Stimulated activated CD8-positive, alpha-beta memory T cell treated with anti-CD3 and anti-CD28 coated beads, Interleukin-12 subunit alpha, Interleukin-12 subunit beta, amount 100 ng/mL, for 4 hours (primary cell): ENCODE measurements around the gene VAMP1.
A peak's percentile ranks its signal among the peaks of the same experiment; 100 is the strongest.
"Not testable (repeated sequence)": the region's sequence is repeated elsewhere in the genome, so short reads cannot be mapped to it uniquely, and the experiment has no call there.

ENCODE experiments used
- DNase-seq: peaks from one replicate; pipeline ENCODE4 v3.0.0-alpha.2; 2020; ENCODE audit warnings: low read depth

VAMP1 gene, protein sequence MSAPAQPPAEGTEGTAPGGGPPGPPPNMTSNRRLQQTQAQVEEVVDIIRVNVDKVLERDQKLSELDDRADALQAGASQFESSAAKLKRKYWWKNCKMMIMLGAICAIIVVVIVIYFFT

DNA sequence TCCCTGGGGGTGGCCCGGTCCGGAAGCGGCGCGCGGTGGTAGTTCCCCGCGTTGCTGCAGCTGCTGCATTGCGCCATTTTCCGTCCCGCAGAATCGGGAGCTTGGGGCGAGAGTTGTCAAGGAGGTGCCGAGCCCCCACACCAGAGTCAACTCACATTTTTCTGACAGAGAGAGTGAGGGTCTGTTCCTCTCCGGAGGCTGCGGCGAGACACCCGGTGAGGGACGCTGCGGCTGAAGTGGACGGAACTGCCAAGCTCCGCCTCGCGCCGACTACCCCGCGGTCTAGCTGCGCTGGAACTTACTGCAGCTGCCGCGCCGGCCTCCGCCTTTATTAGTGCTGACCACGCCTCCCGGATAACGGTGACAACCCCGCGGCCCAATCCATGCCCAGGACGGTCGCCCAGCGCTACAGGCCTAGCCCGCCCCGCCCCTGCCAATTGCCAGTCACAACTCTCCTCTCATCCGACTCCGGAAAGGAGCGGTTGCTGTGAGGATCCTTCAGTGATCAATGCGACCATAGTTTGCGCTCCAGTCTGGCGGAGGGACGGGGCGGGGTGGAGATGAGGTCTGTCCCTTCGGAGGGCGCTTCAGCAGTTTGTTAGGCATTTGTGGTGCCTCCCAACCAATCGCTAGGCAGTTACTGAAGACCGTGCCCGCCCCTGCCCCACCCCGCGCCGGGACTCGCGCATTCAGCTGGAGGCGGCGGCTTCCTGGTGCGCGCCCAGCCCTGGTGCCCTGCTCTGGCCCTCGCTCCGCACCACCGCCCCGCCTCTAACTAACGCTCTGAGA lies at the start of gene VAMP1:
VAMP1 (minus strand) TSS at position 303 of the 789 bp plus-strand sequence; CDS start at position 157, 146 bp downstream.
- DNase-seq, result peak; percentile 92

DNA sequence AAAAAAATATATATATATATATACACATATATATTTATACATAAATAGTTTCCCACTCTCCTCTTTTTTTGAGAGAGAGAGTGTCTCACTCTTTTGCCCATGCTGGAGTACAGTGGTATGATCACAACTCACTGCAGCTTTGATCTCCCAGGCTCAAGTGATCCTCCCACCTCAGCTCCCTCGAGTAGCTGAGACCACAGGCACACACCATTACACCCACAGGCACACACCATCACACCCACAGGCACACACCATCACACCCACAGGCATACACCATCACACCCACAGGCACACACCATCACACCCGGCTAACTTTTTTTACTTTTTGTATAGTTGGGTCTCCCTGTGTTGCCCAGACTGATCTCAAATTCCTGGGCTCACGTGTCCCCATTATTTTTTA lies 49.7 kb upstream of the VAMP1 start:
- no peak for DNase-seq

DNA sequence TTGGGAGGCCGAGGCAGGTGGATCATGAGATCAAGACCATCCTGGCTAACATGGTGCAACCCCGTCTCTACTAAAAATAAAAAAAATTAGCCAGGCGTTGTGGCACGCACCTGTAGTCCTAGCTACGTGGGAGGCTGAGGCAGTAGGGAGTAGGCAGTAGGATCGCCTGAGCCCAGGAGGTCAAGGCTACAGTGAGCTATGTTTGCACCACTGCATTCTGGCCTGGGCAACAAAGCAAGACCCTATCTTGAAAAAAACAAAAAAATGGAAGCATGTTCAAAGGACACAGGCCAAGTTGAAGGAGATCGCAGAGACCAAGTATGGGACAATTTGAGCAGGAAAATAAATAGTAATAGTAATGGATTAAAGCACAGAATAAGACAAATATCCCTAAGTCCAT lies 37.6 kb upstream of the VAMP1 start:
- no peak for DNase-seq

DNA sequence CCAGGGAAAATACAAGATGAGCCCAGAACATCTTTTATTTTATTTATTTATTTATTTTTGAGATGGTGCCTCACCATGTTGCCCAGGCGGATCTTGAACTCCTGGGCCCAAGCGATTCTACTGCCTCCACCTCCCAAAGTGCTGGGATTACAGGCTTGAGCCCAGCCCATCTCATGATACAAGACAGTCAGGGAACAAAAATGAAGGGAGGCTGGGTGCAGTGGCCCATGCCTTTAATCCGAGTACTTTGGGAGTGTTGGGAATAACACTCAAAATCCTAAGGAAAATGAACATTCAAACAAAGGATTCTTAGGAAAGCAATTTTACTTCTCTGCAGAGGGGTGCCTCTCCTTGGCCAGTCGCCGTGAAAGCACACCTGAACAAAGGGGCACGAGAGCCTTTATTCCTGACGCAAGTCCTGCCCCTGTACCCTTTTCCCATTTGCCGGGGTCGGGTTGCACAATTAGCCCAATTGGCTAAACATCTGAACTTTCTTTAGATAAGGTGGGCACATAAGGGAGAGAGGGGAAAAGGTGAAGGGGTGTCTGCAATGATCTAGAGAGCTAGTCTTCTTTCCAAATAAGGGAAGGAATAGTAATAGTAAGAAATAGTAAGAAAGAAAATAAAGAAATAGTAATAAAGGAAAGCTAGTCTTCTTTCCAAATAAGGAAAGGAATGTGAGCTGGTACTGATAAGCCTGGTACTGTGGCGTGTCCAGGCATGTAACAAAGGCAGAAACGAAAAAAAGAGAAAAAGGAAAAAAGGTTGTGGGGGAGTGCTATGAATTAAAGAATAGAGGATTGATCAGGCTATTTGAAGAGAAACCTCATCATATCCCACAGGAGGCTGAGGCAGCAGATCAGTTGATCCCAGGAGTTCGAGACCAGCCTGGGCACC lies 36.9 kb upstream of the VAMP1 start:
- no peak for DNase-seq

DNA sequence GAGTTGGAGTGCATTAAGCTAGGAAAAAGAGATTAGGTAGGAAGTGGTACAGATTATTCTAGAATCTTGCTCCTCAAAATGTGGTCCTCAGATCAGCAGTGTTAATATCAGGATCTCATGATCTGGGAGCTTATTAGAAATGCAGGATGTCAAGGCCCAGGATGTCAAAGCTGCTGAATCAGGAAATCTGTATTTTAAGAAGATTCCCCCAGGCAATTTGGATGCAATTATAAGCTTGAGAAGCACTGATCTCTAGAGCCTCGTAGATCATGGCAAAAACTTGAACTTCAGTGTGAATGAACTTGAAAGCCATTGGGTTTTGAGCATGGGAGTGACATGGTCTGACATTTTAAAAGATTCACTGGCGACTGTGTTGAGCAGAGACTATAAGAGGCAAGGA lies 30.0 kb upstream of the VAMP1 start:
- no peak for DNase-seq

DNA sequence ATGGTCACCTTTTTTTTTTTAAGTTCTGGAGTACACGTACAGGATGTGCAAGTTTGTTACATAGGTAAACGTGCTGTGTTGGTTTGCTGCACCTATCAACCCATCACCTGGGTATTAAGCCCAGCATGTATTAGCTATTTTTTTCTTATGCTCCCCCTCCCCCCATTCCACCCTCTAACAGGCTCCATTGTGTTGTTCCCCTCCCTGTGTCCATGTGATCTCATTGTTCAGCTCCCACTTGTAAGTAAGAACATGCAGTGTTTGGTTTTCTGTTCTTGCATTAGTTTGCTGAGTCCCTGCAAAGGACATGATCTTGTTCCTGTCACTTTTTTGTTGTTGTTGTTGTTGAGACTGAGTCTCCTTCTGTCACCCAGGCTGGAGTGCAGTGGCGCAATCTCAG lies 26.8 kb upstream of the VAMP1 start:
- DNase-seq, result not testable (repeated sequence)

DNA sequence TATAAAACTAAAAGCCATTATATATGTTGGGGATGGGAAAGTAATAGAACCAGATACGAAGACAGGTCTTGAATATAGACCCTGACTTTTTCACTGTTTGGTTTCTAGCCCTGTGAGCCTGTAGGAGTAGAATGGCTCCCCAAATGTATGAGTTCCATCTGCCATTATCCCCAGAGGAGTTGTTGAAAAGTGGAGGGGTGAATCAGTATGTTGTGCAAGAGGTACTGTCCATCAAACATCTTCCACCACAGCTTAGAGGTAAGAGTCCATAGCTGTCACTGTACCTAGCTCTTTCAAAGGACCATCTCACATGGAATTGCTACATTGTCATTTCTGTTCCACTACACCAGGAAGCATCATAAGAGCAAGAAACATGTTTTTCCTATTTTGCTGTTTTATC lies 24.5 kb upstream of the VAMP1 start:
- no peak for DNase-seq

DNA sequence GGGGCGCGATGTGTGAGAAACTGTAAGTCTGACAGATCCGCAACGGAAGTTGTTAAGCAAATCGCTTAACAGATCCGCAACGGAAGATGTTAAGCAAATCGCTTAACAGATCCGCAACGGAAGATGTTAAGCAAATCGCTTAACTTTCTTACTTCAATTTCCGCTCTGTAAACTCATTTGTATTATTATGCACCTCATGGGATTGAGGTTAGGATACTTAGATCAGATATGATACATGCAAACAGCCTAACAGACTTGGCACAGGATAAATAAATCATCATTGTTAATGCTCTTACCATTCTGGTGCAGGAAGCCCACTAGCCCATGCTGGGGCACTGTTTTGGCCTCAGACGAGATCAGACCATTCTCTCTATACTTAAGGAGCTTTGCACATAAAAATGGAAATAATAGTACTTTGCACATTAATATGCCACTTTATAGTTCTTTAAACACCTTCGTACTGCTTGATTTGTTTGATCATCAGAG lies 23.8 kb upstream of the VAMP1 start:
- DNase-seq, result no peak

DNA sequence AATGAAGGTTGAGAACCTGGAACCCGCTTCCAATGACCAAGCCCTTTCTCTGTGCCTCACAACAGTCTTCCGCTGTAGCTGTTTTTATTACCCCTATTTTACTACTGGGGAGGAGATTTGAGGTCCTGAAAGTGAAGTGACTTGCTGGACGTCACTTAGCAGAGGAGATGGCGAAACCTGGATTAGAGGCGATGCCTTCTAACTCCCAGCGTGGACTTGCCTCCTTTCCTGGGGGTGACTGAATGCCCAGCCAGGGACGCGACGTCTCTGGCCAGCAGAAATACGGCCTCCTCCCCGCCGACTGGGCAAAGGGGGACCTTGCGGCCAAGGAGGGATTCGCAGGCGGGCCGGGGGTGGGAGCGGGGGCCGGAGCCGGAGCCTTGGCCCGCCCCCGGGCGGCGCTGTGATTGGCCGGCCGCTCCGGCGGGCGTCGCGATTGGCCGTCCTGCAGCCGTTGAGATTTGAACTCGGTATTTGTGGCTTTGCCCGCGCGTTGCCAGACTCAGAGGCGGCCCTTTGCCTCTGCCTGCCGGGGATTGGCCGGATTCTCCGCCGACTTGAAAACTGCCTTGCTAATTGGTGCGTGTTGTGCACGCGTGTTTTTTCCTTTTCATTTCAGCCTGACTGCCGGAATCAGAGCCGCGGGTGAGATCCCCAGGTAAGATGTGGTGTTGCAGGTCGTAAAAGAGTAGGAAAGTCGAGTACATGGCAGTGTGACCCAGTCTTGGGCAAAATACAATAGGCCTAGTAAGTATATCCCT lies 23.2 kb upstream of the VAMP1 start, which contains the start of gene NCAPD2:
NCAPD2 (plus strand) TSS at position 606 of the 761 bp plus-strand sequence. CDS start 997 bp downstream, outside the sequence.
- DNase-seq, result peak; percentile 89

DNA sequence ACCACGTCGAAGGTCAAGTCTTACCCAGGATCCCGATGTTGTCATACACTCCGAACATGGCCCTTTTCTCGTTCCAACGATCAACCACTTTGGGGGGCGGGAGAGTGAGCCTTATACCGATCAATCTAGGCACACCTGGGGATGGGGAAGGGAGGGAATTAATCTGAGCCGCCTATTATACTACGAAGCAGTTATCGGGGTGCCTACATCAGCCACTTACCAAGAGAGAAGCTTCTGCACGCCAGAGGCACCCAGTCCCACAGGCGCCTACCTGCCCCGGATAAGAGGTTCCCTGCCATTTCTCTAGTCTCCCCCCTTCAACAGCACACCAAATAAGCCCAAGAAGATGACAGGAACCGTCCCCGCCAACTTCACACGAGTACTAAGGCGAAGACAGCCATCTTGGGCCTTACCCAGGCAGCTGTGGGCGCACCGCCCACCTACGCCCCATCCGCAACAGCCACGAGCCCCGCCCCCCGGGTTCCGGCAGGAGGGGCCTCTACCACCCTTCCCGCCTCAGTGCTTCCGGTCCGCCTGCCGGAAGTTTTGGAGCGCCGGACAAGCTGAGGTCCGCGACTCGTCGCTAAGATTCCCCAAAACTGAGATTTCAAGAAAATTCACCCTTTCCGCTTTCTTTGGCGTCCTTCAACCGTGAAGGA lies 22.5 kb upstream of the VAMP1 start, which contains the start of gene MRPL51:
MRPL51 (minus strand) TSS at position 425 of the 659 bp plus-strand sequence; CDS start at position 299, 126 bp downstream.
- peak; percentile 90 for DNase-seq

DNA sequence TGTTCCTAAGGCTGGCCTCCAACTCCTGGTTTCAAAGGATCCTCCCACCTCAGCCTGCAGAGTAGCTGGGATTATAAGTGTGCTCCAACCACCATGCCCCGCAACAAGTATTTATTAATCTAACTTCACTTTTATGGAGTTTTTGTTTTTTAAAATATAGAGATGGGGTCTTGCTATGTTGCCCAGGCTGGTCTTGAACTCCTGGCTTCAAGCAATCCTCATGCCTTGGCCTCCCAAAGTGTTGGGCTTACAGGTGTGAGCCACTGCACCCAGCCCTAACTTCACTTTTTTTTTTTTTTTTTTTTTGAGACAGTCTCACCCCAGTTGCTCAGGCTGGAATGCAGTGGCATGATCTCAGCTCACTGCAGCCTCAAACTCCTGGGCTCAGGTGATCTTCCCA lies 20.2 kb upstream of the VAMP1 start:
- not testable (repeated sequence) for DNase-seq

DNA sequence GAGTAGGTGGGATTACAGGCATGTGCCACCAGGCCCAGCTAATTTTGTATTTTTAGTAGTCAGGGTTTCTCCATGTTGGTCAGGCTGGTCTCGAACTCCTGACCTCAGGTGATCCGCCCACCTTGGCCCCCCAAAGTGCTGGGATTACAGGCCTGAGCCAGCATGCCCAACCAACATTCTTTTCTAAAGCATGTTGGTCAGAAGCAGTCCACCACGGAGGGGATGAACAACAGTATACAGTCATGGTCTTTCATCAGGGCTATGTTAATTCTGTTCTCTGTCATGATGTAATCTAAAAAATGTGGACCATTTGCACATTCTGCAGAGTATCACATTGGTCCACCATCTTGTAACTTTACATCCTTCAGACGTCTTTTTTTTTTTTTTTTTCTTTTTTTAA lies 19.0 kb upstream of the VAMP1 start:
- DNase-seq, result no peak

DNA sequence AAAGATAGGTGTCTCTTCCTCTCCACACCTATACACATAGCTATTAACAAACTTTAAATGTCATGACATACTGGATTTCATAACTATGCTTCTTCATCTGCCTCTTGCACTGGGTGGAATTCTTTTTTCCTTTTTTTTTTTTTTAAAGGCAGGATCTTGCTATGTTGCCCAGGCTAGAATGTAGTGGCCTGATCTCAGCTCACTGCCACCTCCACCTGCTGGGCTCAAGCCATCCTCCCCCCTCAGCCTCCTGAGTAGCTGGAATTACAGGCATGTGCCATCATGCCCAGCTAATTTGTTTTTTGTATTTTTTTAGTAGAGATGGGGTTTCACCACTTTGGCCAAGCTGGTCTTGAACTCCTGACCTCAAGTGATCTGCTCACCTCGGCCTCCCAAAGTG lies 17.8 kb upstream of the VAMP1 start:
- DNase-seq, result no peak

DNA sequence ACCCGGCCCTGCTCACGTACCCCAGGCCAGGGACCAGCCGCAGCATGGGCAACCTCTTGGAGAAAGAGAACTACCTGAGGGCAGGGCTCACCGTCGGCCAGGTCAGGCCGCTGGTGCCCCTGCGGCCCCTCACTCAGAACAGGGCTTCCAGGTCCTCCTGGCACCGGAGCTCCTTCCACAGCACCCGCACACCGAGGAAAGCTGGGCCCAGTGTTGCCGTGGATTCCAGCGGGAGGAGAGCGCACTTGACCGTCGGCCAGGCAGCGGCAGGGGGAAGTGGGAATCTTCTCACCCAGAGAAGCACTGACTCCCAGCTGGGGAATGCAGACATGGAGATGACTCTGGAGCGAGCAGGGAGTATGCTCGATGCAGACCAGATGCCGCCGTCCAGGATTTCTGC lies 7.9 kb upstream of the VAMP1 start:
- no peak for DNase-seq

DNA sequence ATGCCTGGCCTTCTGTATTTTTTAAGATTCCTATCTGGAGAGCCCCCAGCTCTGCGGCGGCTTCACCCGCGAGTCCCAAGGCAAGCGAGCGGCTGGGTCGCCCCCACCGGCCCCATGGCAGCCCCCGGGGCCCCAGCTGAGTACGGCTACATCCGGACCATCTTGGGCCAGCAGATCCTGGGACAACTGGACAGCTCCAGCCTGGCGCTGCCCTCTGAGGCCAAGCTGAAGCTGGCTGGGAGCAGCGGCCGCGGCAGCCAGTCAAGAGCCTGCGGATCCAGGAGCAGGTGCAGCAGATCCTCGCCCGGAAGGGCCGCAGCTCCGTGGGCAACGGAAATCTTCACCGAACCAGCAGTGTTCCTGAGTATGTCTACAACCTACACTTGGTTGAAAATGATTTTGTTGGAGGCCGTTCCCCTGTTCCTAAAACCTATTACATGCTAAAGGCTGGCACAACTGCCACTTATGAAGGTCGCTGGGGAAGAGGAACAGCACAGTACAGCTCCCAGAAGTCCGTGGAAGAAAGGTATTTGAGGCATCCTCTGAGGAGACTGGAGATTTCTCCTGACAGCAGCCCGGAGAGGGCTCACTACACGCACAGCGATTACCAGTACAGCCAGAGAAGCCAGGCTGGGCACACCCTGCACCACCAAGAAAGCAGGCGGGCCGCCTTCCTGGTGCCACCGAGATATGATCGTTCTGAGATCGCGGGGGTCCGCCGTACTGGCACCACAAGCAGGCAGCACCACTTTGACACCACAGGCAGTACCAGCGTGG lies 7.3 kb upstream of the VAMP1 start:
- DNase-seq, result not testable (repeated sequence)

DNA sequence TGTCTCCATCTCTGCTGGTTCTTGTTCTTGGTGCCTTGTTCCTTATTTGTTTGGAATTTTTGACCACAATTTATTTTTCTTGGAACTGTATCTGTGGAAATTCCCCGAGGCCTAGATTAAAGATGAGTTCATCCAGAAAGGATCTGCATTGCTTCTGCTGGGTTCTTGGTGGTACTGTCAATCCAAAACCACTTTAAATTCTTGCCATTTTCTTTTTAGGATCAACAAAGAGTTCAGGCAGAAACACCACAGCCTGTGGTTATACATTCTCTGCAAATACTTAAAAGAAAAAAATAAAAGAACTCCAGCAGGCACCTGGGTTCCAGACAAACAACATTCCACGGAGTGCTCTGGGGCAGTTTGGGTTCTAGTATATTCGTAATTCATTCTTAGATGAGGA lies 6.0 kb upstream of the VAMP1 start:
- DNase-seq, result no peak

DNA sequence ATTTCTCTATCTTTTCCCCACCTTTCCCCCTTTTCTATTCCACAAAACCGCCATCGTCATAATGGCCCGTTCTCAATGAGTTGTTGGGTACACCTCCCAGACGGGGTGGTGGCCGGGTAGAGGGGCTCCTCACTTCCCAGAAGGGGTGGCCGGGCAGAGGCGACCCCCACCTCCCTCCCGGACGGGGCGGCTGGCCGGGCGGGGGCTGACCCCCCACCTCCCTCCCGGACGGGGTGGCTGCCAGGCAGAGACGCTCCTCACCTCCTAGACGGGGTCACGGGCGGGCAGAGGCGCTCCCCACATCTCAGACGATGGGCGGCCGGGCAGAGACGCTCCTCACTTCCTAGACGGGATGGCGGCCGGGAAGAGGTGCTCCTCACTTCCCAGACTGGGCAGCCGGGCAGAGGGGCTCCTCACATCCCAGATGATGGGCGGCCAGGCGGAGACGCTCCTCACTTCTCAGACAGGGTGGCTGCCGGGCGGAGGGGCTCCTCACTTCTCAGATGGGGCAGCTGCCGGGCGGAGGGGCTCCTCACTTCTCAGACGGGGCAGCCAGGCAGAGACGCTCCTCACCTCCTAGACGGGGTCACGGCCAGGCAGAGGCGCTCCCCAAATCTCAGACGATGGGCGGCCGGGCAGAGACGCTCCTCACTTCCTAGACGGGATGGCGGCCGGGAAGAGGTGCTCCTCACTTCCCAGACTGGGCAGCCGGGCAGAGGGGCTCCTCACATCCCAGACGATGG lies 4.9 kb upstream of the VAMP1 start:
- not testable (repeated sequence) for DNase-seq

DNA sequence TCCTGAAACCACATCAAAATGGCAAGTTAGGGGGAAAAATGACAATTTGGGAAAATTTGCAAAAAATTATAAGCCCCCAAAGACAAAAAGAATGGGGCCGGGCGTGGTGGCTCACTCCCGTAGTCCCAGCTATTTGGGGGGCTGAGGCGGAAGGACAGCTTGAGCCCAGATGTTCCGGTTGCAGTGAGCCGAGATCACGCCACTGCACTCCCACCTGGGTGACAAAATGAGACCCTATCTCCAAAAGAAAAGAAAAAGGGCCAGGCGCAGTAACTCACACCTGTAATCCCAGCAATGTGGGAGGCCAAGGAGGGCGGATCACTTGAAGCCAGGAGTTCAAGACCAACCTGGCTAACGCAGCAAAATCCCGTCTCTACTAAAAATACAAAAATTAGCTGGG lies 2.0 kb upstream of the VAMP1 start:
- DNase-seq, result no peak

DNA sequence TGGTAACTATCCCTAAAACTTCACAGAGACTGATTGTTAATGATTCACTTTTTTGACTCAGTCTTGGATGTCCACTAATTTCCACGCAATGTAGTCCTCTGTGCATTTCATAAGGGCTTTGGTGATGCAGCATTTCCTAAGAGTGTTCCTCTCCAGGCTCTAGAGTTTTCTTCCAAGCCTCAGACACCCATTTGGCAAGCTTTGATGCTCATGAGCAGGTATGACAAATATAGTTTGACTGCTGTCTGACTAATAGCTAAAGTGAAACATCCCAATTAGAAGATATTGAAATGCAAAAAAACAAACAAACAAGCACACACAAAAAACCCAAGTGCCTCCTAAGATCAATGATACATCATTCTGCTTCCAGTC lies 1.5 kb upstream of the VAMP1 start:
- DNase-seq, result no peak
